Suprapubic skin (tissue), 4 donors: ENCODE results near the gene FLNB.

Experiments used
- CTCF ChIP-seq, 2 donors: fragments of 200-600 bp in 1 of 2; fragments of 450-650 bp in 1 of 2; sonication (generic) in 1 of 2; IDR thresholded peaks; one replicate each; pipeline ENCODE4 v1.5.1; 2016 to 2019; ENCODE audit warnings: antibody characterized with exemption in 2 of 2, mild to moderate bottlenecking in 1 of 2, moderate library complexity in 1 of 2
- EP300 ChIP-seq: sonication (generic); formaldehyde crosslinking; IDR thresholded peaks from one replicate; pipeline ENCODE4 v1.6.1; 2017; ENCODE audit warnings: antibody characterized with exemption
- POLR2A ChIP-seq, 2 donors: fragments of 450-650 bp; IDR thresholded peaks; one replicate each; pipeline ENCODE4 v1.6.1; 2017; ENCODE audit warnings: antibody characterized with exemption in 2 of 2, mild to moderate bottlenecking in 2 of 2, moderate library complexity in 2 of 2
- POLR2AphosphoS5 ChIP-seq, 3 donors: sonication (generic); formaldehyde crosslinking; IDR thresholded peaks; one replicate each; pipeline ENCODE4 v1.6.1; 2017; ENCODE audit warnings: antibody characterized with exemption in 3 of 3

GRCh38 chr3:58183891-58184290, 175.7 kb downstream of the FLNB start:
- TF ChIP-seq CTCF (IDR thresholded peaks at IDR 0.05): no peak
- no peak for TF ChIP-seq EP300
- no peak for TF ChIP-seq POLR2A (IDR thresholded peaks at IDR 0.05)
- TF ChIP-seq POLR2AphosphoS5 (IDR thresholded peaks at IDR 0.05): no peak
